ENCODE results near the gene C5orf46.

DNA sequence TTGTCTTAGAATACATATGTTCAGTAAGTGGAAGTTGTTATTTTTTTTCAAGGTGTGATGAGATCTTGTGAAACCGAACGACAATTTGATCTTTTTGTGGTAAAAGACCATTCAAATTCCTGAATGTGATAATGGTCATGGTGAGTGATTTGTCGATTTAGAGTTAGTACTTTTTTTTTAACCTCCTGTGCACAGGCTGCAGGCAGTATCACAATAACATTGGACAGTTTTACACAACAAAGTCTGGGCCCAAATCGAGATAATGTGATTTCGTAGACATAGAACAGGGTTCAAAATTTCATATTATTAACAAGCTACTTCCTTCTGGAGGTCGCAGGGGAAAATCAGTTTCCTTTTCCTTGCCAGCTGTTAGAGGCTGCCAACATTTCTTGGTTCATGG is 48.6 kb upstream of the C5orf46 start:
- TF ChIP-seq, protein P1, sequence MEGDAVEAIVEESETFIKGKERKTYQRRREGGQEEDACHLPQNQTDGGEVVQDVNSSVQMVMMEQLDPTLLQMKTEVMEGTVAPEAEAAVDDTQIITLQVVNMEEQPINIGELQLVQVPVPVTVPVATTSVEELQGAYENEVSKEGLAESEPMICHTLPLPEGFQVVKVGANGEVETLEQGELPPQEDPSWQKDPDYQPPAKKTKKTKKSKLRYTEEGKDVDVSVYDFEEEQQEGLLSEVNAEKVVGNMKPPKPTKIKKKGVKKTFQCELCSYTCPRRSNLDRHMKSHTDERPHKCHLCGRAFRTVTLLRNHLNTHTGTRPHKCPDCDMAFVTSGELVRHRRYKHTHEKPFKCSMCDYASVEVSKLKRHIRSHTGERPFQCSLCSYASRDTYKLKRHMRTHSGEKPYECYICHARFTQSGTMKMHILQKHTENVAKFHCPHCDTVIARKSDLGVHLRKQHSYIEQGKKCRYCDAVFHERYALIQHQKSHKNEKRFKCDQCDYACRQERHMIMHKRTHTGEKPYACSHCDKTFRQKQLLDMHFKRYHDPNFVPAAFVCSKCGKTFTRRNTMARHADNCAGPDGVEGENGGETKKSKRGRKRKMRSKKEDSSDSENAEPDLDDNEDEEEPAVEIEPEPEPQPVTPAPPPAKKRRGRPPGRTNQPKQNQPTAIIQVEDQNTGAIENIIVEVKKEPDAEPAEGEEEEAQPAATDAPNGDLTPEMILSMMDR (IDR thresholded peaks at IDR 0.05; ENCODE audit: low read depth, low read length): no peak
- TF ChIP-seq EZH2phosphoT487 (IDR thresholded peaks at IDR 0.05; ENCODE audit: low read depth): no peak

Measured in OCI-LY3 (cell line).